Neutrophil (primary cell): ENCODE measurements around the gene FAM163B.

ENCODE experiments used
- H3K27ac ChIP-seq: fragments of 200-600 bp; sonication (generic); 2 replicates; pipeline ENCODE4 v1.5.1; 2016; ENCODE audit warnings: mild to moderate bottlenecking, moderate library complexity
- H3K27me3 ChIP-seq: fragments of 200-600 bp; sonication (generic); 2 replicates; pipeline ENCODE4 v1.6.0; 2016; ENCODE audit warnings: mild to moderate bottlenecking
- H3K36me3 ChIP-seq: fragments of 200-600 bp; sonication (generic); 2 replicates; pipeline ENCODE4 v1.5.1; 2017
- H3K4me1 ChIP-seq, 2 experiments: fragments of 200-600 bp in 1 of 2; sonication (generic) in 1 of 2; 1 replicate in 1 of 2; 2 replicates in 1 of 2; pipeline versions ENCODE4 v1.5.1 to v1.6.1; 2013 to 2016; ENCODE audit warnings: low read depth in 1 of 2, low read length in 1 of 2, mild to moderate bottlenecking in 1 of 2, moderate library complexity in 1 of 2; ENCODE audit not compliant: control insufficient read depth in 1 of 2, insufficient read depth in 1 of 2
- H3K4me3 ChIP-seq, 2 experiments: fragments of 200-600 bp in 1 of 2; sonication (generic) in 1 of 2; 1 replicate in 1 of 2; 2 replicates in 1 of 2; pipeline ENCODE4 v1.5.1; 2013 to 2016; ENCODE audit warnings: low read depth in 1 of 2, low read length in 1 of 2, mild to moderate bottlenecking in 1 of 2, moderate library complexity in 1 of 2
- H3K9me3 ChIP-seq: fragments of 200-600 bp; sonication (generic); 2 replicates; pipeline ENCODE4 v1.5.1; 2016
- TF ChIP-seq, protein P1 (sequence below): fragments of 200-600 bp; sonication (generic); IDR thresholded peaks from 2 replicates; pipeline ENCODE4 v1.5.1; 2016; ENCODE audit warnings: antibody characterized with exemption

The FAM163B gene

DNA sequence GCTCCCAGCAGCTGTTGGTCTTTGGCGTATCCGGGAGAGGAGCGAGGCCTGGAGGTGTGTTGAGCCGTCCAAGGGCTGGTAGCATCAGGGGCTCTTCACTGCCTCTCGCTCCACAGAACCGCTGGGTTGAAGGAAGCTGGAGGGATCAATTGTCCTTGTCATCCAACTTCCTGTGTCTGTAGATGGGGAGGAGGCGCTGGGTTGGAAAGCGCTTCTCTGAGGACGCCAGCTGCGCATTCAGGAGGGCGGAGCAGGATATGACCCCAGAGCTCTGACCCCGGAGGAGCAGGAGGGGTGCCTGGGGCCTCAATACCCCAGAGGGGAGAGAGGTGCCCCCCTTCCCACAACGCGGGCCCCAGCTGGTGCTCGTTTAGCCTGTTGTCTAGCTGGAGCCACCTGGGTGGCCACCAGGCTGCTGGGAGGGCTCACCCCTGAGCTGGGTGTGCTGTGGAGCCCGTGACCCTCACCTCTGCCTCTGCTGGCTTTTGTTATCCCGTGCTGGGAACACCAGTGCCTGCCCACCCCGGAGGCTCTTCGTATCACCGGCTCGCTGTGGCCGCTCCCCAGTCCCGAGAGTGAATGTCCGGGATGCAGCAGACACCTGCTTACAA is 25.0 kb upstream of the FAM163B start:
- no peak overlapping the region for H3K4me3 ChIP-seq
- no peak overlapping the region for H3K27ac ChIP-seq
- peaks cover 21% of the 10 kb centered on the region for H3K27me3 ChIP-seq
- TF ChIP-seq, protein P1, sequence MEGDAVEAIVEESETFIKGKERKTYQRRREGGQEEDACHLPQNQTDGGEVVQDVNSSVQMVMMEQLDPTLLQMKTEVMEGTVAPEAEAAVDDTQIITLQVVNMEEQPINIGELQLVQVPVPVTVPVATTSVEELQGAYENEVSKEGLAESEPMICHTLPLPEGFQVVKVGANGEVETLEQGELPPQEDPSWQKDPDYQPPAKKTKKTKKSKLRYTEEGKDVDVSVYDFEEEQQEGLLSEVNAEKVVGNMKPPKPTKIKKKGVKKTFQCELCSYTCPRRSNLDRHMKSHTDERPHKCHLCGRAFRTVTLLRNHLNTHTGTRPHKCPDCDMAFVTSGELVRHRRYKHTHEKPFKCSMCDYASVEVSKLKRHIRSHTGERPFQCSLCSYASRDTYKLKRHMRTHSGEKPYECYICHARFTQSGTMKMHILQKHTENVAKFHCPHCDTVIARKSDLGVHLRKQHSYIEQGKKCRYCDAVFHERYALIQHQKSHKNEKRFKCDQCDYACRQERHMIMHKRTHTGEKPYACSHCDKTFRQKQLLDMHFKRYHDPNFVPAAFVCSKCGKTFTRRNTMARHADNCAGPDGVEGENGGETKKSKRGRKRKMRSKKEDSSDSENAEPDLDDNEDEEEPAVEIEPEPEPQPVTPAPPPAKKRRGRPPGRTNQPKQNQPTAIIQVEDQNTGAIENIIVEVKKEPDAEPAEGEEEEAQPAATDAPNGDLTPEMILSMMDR = no peak
- no peaks in the 10 kb centered on the region for H3K4me1 ChIP-seq
- no peaks in the 10 kb centered on the region for H3K9me3 ChIP-seq
- H3K36me3 ChIP-seq = no peaks in the 10 kb centered on the region

DNA sequence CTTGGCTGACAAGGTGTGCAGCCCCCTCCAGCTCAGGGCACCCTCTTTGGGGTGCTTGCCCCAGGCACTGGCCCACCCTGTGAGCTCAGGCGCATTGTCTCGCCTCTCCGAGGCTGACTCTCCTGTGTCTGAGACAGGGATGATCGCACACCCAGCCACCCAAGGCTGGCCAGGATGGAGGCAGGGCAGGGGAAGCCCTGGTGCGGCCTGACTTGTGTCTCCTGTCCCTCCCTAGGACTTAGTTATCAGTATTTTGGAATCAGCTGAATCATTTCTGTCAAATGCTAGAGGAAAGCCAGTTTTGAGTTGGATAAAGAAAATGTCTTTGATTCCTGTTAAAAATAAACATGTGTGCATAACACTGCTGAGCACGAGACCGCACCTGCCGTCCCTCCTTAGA is 24.5 kb upstream of the FAM163B start:
- H3K27me3 ChIP-seq = peaks cover 21% of the 10 kb centered on the region
- no peaks in the 10 kb centered on the region for H3K4me1 ChIP-seq

DNA sequence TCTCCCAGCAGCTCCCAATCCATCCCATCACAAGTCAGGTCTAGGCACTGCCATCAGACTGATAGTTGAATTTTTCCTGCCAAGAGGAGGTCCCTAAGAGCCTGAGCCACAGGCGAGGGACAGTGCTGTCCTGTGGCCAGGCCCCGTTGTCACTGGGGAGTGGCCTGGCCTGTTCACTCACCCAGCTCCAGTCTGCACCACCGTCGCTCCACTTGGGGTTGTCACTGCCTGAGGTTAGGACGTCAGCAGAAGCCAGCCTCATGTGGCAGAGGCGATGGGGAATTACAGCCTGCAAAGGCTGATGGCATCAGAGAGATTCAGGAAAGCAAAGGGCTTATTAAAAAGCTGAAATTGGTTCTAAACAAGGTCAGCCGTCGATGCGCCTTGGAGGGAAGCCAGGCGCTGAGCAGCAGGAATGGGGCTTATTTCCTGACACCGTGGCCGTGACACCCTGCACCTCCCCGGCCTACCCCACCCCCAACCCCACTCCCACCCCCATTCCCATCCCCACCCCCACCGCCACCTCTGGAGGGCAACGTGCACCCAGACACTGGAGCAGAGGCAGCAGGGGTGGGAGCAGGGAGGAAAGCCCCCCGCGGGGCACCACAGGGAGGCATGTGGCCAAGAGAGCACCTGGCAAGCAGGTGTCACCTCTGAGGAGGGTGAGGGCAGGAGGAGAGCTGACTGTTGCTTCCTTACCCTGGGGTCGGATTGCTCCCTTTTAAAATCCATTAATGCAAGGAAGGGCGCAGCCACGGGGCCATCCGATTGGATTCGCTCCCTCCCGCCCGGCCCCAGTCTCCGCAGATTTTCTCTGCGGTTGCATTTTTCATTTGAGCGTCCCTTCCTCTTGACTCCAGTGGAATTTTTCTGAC is 23.9 kb upstream of the FAM163B start:
- peaks cover 21% of the 10 kb centered on the region for H3K27me3 ChIP-seq
- H3K9me3 ChIP-seq = no peaks in the 10 kb centered on the region
- no peaks in the 10 kb centered on the region for H3K36me3 ChIP-seq
- TF ChIP-seq, protein P1 = no peak
- no peak overlapping the region for H3K27ac ChIP-seq
- H3K4me3 ChIP-seq = no peak overlapping the region
- H3K4me1 ChIP-seq = no peaks in the 10 kb centered on the region

More for the DNA sequence above, 24.5 kb upstream of the FAM163B start:
- Histone ChIP-seq H3K36me3 (no peaks in the 10 kb centered on the region), H3K27ac (no peak overlapping the region), H3K9me3 (no peaks in the 10 kb centered on the region), H3K4me3 (no peak overlapping the region)
- TF ChIP-seq, protein P1 = no peak

DNA sequence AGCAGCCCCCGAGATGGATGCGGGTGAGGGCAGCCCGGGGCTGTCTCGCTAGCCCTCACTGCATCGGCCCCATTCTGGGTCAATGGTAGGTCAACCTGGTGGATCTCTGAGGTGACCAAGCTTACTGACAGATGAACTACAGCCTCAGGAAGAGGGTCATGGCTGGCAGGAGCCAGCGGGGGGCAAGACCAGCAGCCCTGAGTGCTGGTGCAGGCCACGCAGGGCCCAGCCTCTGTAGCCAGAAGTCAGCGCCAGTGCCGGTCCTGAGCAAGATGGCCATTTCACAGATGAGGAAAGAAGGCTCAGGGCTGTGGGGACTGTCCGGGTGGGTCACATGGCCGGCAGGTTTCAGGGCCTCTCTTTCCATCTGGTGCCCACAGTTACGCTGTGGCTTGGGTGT is 21.9 kb upstream of the FAM163B start:
- no peaks in the 10 kb centered on the region for H3K9me3 ChIP-seq
- H3K27ac ChIP-seq = no peak overlapping the region
- TF ChIP-seq, protein P1 = no peak
- no peaks in the 10 kb centered on the region for H3K4me1 ChIP-seq
- no peaks in the 10 kb centered on the region for H3K36me3 ChIP-seq
- no peak overlapping the region for H3K4me3 ChIP-seq
- peaks cover 21% of the 10 kb centered on the region for H3K27me3 ChIP-seq

DNA sequence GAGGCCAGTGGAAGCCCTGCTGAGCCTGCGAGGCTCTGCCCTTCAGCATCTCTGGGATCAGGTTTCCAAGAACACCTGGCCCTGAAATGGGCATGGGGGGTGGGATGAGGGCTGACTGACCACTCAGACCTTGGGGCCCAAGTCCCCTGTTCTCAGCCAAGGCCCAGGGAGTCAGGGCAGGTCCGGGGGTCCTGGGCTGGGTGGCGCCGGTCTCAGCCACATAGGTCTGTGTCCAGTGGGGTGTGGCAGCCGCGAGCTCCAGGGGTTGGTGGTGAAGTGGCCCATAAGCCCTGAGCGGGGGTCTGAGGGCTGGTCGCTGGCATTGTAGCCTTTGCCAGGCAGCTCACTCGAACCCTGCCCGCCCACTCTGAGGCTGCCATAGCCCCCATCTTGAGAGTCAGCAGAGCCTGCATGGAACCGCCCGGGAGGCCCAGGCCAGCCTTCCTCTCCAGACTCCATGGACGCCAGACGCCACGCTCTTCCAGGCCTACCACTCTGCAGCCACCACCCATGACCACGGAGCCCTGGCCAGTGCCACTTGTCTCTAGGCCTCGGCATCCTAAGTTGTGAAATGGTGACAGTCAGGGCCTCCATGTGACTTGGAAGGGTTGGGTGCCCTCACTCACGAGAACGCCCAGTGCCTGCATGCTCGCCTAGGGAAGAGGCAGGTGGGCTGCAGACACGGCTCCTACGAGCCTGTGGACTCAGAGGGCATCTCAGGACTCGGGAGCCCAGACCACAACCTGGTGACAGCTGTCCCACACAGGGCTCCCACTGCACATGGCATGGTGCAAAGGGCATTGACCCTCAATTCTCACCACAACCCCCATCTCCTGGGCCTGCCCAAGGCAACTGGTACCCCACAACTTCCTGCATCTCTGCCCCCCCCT is 20.3 kb upstream of the FAM163B start:
- no peak overlapping the region for H3K27ac ChIP-seq
- TF ChIP-seq, protein P1 = no peak
- no peak overlapping the region for H3K4me3 ChIP-seq
- H3K27me3 ChIP-seq = peaks cover 14% of the 10 kb centered on the region
- H3K36me3 ChIP-seq = no peaks in the 10 kb centered on the region
- H3K4me1 ChIP-seq = no peaks in the 10 kb centered on the region
- no peaks in the 10 kb centered on the region for H3K9me3 ChIP-seq
